Esophagus muscularis mucosa (tissue), 4 donors: Measurements from ENCODE around the gene SLC28A1. TPM values are rescaled to one million over a fixed set of nuclear protein-coding genes. Genes with fewer than 3 reads are reported as not detected.

ENCODE experiments used
- DNase-seq: peaks from one replicate; pipeline ENCODE4 v3.0.0-alpha.2; 2017; ENCODE audit errors: extremely low spot score
- H3K27ac ChIP-seq, 4 donors: fragments of 200-600 bp; sonication (generic); replicated peaks in 1 of 4; 1 replicate in 3 of 4; 2 replicates in 1 of 4; pipeline ENCODE4 v1.5.1; 2016 to 2019; ENCODE audit warnings: mild to moderate bottlenecking in 1 of 4
- H3K27me3 ChIP-seq, 4 donors: fragments of 200-600 bp; sonication (generic); one replicate each; pipeline versions ENCODE4 v1.5.1 to v1.6.0; 2016 to 2019
- H3K36me3 ChIP-seq, 4 donors: fragments of 200-600 bp; sonication (generic); one replicate each; pipeline ENCODE4 v1.5.1; 2016 to 2019
- H3K4me1 ChIP-seq, 4 donors: fragments of 200-600 bp; sonication (generic); one replicate each; pipeline ENCODE4 v1.5.1; 2016 to 2019
- H3K4me3 ChIP-seq, 4 donors: fragments of 200-600 bp; sonication (generic); 1 replicate in 2 of 4; 2 replicates in 2 of 4; pipeline ENCODE4 v1.5.1; 2016 to 2019; ENCODE audit warnings: mild to moderate bottlenecking in 4 of 4, moderate library complexity in 1 of 4
- H3K9me3 ChIP-seq, 4 donors: fragments of 200-600 bp; sonication (generic); 1 replicate in 3 of 4; 2 replicates in 1 of 4; pipeline ENCODE4 v1.5.1; 2016 to 2019
- CTCF ChIP-seq, 3 experiments: fragments of 200-600 bp in 2 of 3; fragments of 450-650 bp in 1 of 3; sonication (generic) in 2 of 3; IDR thresholded peaks; one replicate each; pipeline ENCODE4 v1.5.1; 2017 to 2019; ENCODE audit warnings: antibody characterized with exemption in 3 of 3, mild to moderate bottlenecking in 2 of 3, moderate library complexity in 1 of 3
- EP300 ChIP-seq: sonication (generic); formaldehyde crosslinking; IDR thresholded peaks from one replicate; pipeline ENCODE4 v1.6.1; 2017; ENCODE audit warnings: antibody characterized with exemption
- POLR2A ChIP-seq: fragments of 450-650 bp; IDR thresholded peaks from one replicate; pipeline ENCODE4 v1.6.1; 2017; ENCODE audit warnings: antibody characterized with exemption, moderate library complexity, mild to moderate bottlenecking, low read depth
- POLR2AphosphoS5 ChIP-seq, 2 donors: sonication (generic); formaldehyde crosslinking; IDR thresholded peaks; one replicate each; pipeline ENCODE4 v1.6.1; 2017; ENCODE audit warnings: antibody characterized with exemption in 2 of 2
- WGBS: methylation state at CpG from one replicate; pipeline ENCODE4 v1.1.5; 2018; 5-methylcytosine and 5-hydroxymethylcytosine counted together
- intact Hi-C: fragments of 100-400 bp; cut with DNase I; formaldehyde crosslinking; loops from one replicate; pipeline ENCODE4 v1.15.1; 2023
- total RNA-seq, 4 donors: library from RNA; depleted of rRNA; stranded (reverse); fragments of >200 nt; gene quantifications; one replicate each; pipeline versions ENCODE4 v1.1.0 to v1.2.1, GENCODE V29; 2016

Gene SLC28A1
- total RNA-seq, 4 donors from 2014 or later = 0.23 TPM; not detected in 3

GRCh38 chr15:84839714-84840113 lies 44.7 kb upstream of the SLC28A1 start:
- 96% methylated on average over 23 of the region's 23 CpGs for WGBS
- Histone ChIP-seq H3K4me1 (peaks cover 36 to 54% (median 49%) of the 10 kb centered on the region in 4 donors), H3K36me3 (peaks cover 0 to 19% (median 6%) of the 10 kb centered on the region in 4 donors), H3K4me3 (no peak overlapping the region), H3K9me3 (no peaks in the 10 kb centered on the region), H3K27ac (peak overlapping the region; percentile 80 to 81 (median 80)), H3K27me3 (no peaks in the 10 kb centered on the region)
- intact Hi-C loops = no loop called here
- TF ChIP-seq EP300 (no peak), POLR2AphosphoS5 (IDR thresholded peaks at IDR 0.05) (no peak)
- DNase-seq = no peak

- DNase-seq = no peak
- no peaks in the 10 kb centered on the region for H3K27me3 ChIP-seq
- H3K4me1 ChIP-seq = peaks cover 42 to 54% (median 47%) of the 10 kb centered on the region in 4 donors
- WGBS = 87% methylated on average over 9 of the region's 10 CpGs
- H3K27ac ChIP-seq = peak overlapping the region; percentile 80 to 81 (median 80)
- H3K36me3 ChIP-seq = peaks cover 0 to 17% (median 4%) of the 10 kb centered on the region in 4 donors
- no peak for TF ChIP-seq EP300
- TF ChIP-seq POLR2A = no peak
- no peak for TF ChIP-seq CTCF (IDR thresholded peaks at IDR 0.05)
- H3K4me3 ChIP-seq = no peak overlapping the region
- intact Hi-C loops = no loop called here
- H3K9me3 ChIP-seq = no peaks in the 10 kb centered on the region
Measured at GRCh38 chr15:84840255-84840654, 44.2 kb upstream of the SLC28A1 start.

GRCh38 chr15:84840741-84841429 lies 43.6 kb upstream of the SLC28A1 start:
- no peak for DNase-seq
- intact Hi-C loops = no loop called here
- Histone ChIP-seq H3K36me3 (peaks cover 0 to 17% (median 4%) of the 10 kb centered on the region in 4 donors), H3K4me3 (no peak overlapping the region), H3K27me3 (no peaks in the 10 kb centered on the region), H3K9me3 (no peaks in the 10 kb centered on the region), H3K27ac (peak overlapping the region; percentile 80 to 81 (median 80)), H3K4me1 (peaks cover 41 to 54% (median 48%) of the 10 kb centered on the region in 4 donors)
- 71% methylated on average over 10 of the region's 12 CpGs for WGBS
- TF ChIP-seq POLR2AphosphoS5 (IDR thresholded peaks at IDR 0.05) = peak; percentile 79 to 85
- peak; percentile 58 for TF ChIP-seq EP300
- TF ChIP-seq POLR2A = peak; percentile 26
- TF ChIP-seq CTCF (IDR thresholded peaks at IDR 0.05) = no peak

- intact Hi-C loops = no loop called here
Measured at GRCh38 chr15:84842781-84843180, 41.7 kb upstream of the SLC28A1 start.

More at GRCh38 chr15:84842781-84843180, 41.7 kb upstream of the SLC28A1 start:
- Histone ChIP-seq H3K4me1 (peaks cover 30 to 48% (median 46%) of the 10 kb centered on the region in 4 donors), H3K9me3 (no peaks in the 10 kb centered on the region), H3K4me3 (no peak overlapping the region), H3K36me3 (peaks cover 0 to 17% (median 4%) of the 10 kb centered on the region in 4 donors), H3K27me3 (no peaks in the 10 kb centered on the region), H3K27ac (peak overlapping the region in 2 of 4 donors; percentile 16 to 40)
- WGBS = 100% methylated on average over 1 of the region's 1 CpG
- TF ChIP-seq CTCF (IDR thresholded peaks at IDR 0.05) (no peak), EP300 (no peak), POLR2A (no peak), POLR2AphosphoS5 (IDR thresholded peaks at IDR 0.05) (no peak)
- DNase-seq = no peak
